NCI-H1048 (cell line): Measurements from ENCODE around the gene ECM1.

Experiments
- DNase-seq: peaks from one replicate; lab custom pipeline; 2025; lab: John Stamatoyannopoulos, UW

ECM1 gene

GRCh38 chr1:150512846-150513245 is 4.9 kb downstream of the ECM1 start:
- DNase-seq = no peak

GRCh38 chr1:150513351-150513791 is 5.5 kb downstream of the ECM1 start:
- no peak for DNase-seq

- DNase-seq = no peak
These were observed 6.4 kb downstream of the ECM1 start for GRCh38 chr1:150514260-150514659.

DNA sequence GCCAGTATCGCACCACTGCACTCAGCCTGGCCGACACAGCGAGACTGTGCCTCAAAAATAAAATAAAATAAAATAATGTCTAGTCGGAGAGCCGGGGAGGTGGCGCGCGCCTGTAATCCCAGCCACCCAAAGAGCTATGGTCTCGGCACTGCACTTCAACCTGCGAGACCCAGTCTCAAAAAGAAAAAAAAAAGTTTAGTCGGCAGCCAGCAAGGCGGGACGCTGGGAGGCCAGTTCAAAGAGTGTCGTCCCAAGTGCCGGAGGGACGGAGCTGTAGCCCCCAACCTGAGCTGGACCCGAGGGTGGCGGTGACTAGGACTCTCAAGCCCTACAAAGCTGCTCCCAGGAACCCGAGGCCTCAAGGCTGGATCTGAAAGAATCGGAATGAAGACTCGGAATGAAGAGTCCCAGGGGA is 7.0 kb downstream of the ECM1 start:
- no peak for DNase-seq

- peak; percentile 94 for DNase-seq
These were observed 7.6 kb downstream of the ECM1 start, which contains the start of gene FALEC for GRCh38 chr1:150515328-150516049. FALEC (plus strand) TSS chr1:150515752.

DNA sequence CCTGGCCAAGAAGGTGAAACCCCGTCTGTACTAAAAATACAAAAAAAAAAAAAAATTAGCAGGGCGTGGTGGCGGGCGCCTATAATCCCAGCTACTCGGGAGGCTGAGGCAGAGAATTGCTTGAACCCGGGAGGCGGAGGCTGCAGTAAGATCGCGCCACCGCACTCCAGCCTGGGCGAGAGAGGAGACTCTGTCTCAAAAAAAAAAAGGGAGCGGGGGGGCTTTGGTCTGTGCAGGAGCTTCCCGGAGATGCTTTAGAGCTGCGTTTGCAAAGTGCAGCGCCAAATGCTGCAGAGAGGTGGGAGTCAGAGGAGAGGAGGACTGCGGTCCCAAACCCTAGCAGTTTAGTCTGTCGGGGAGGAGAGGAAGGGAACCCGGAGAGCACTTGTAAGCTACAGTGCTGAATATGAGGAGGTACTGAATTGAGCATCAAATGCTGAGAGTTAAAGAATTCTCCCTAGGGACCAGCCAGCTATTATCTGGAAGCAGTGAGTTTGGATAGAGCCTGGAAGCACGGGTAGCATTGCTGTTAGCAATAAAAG is 8.2 kb downstream of the ECM1 start:
- DNase-seq = no peak

- DNase-seq = no peak
These were observed 8.7 kb downstream of the ECM1 start for GRCh38 chr1:150516616-150517015.

DNA sequence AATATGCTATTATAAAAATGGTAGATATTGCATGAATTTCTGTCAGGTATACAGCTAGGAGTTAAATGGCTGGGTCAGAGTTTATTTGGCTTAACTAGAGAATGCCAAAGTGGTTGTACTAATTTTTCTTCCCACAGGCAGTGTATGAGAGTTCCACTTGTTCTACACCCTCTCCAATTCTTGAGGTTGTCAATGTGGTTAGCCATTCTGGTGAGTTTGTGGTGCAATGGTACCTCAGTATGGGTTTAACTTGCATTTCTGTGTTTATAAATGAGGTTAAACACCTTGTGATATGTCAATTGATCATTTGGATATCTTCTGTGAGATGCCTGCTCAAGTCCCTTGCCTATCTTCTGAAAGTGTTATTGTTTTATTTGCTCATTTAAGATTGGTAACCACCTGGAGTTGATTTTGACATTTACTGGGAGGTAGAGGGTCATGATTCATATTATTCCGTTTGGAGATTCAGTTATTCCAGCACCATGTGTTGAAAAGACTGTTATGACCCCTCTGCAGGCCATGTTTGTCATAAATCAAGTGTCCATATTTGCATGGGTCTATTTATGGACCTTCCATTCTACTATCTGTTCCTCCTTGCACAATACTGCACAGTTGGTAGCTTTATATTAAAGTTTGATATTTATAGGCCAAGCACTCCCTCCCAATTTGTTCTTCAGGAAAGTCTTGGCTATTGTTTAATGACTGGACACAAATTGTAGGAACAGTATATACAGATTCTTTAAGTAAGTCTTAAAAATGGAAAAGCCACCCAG is 13.5 kb downstream of the ECM1 start:
- no peak for DNase-seq

- DNase-seq = no peak
These were observed 17.4 kb downstream of the ECM1 start for GRCh38 chr1:150525348-150525747.

DNA sequence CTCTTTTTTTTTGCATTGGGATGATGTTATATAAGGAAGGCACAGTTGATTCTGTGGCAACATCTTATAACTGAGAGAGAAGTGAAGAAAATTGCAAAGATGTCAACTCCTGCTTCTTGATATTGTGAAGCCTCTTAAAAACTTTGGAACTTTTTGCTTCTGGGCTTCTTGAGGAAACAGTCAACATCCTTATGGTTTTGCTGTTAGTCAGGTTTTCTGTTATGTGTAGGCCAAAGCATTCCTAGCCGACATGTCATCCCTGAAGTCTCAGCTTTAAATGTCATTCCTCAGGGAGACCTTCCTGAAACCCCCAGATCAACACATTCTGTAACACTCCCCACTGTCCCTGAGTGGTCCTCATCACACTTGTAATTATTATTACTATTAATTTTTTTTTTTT is 20.3 kb downstream of the ECM1 start:
- DNase-seq = no peak

GRCh38 chr1:150529017-150529416 is 21.1 kb downstream of the ECM1 start:
- no peak for DNase-seq

GRCh38 chr1:150530491-150531159 is 22.7 kb downstream of the ECM1 start:
- no peak for DNase-seq

GRCh38 chr1:150532860-150533259 is 25.0 kb downstream of the ECM1 start:
- DNase-seq = no peak

DNA sequence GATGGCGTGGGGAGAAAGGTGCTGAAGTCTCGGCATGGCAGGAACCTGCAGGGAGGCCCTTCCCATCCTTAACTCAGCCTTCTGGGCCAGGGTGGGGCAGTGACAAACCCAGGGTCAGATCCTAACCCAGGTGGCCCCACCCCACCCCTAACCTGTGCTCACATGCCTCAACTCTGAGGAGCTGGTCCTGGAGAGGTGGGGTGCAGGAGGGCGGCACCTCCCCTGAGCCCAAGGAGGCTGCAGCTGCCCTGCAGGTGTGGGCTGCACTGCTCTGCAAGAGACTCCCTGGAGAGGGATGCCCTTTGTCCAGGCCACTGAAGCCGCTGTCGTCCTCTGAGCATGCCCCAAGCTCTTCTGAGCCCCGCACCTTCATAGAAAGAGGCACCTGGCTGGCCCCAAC is 26.1 kb downstream of the ECM1 start:
- DNase-seq = no peak

- DNase-seq = no peak
These were observed 27.8 kb downstream of the ECM1 start for GRCh38 chr1:150535511-150536287.

DNA sequence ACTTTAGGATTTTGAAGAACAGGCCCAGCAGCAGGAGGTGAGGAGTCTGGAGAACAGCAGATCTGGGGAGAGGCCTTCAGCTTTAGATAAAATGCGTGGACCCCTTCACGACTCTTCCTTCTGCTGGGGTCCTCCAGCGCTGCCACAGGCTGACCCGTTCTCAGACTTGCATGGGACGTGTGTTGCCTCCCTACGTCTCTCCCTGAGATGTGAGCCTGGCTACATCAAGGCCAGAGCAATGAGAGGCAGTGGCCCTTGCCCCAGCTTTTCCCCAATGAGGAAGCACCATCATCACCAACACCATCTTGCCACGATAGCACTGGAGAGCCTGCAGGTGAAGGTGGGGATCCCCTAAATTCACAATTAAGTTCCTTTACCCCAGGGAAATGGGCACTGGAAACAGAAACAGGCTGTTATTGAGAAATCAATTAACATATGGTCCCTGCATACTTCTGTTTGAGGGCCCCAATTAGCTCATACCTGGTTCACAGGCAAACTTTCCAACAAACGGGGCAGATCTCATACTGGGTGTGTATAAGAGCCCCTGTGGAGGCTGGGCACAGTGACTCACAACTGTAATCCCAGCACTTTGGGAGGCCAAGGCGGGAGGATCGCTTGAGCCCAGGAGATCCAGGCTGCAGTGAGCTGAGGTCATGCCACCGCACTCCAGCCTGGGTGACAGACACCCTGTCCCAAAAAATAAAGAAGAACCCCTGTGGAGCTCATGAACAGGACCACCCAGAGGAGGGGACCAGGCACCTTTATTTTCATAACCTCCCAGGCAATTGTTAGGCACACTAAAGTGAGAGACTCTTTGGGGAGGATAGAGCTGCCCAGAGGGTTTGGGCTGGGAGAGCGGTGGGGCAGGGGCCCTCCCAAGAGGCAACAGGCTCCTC is 29.2 kb downstream of the ECM1 start:
- no peak for DNase-seq

DNA sequence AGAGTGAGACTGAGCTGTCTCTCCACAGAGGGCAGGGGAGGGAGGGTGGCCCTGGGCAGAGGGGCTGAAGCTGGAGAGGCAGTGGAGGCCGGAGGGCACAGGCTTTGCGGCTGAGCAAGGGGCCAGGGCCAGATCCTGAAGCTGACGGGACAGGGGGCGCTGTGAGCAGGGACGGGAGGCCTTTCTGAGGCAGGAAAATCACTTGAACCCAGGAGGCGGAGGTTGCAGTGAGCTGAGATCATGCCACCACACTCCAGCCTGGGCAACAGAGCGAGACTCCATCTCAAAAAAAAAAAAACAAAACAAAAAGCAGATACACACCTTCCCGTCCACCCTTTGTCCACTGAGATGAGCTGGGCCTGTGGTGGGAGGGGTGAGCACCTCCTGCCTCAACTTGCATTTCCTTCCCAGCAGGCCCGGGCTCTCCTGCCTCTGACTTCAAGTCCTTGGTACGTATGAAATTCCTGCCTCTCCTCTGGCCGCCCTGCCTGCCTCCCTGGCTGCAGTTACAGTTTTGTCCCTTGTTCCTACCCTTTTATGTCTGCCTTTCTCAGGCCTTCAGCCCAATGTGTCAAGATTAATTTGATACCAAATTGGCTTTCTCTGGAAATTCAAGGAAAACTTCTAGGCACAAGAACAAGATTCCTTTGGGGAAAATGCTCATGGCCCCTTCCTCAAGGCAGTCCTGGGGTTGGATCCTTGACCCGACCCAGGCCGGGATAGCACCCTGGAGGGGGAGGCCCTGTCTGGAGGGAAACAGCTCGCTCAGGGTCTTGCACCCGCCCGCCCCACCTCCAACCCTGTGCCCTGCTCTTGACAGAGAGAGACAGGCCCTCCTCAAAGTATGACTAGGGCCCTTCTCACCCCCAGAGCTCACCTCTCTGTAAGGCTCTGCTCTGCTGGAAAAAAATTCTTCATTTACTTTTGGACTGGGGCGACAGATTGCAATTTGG is 30.1 kb downstream of the ECM1 start:
- DNase-seq = no peak

DNA sequence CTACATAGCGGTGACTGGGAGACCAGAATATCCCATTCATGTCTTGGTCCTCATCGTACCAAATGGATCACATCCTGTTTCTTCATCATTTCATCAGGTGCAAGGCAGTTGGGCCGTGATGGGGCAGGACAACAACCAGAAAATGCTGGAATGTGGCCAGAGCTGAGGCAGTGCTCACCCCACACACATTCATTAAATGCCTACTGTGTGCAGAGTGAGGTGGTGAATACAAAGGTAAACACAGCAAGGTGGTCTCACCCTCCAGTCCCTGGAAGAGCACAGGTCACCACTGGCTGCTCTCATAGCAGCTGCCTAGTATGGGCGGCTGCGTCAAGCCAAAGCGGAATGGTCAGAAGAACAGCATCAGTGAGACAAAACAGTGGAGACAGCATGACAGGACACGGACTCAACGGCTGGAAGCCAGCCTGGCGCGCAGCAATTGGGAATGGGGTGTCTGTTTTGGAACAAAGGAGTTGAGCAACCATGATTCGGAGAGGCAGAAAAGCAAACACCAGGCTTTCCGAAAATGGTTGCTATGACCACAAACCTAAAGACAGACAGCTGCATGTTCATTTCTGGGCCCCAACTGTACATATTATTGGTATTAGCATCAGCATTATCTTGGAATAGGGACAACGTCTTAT is 35.7 kb downstream of the ECM1 start:
- DNase-seq = no peak

GRCh38 chr1:150544204-150544603 is 36.3 kb downstream of the ECM1 start:
- DNase-seq = no peak
